NCI-H2107 (cell line): ENCODE results near the gene CSRP1.
A peak's percentile ranks its signal among the peaks of the same experiment; 100 is the strongest.
"Not testable (repeated sequence)": the region's sequence is repeated elsewhere in the genome, so short reads cannot be mapped to it uniquely, and the experiment has no call there.

ENCODE experiments used
- DNase-seq: peaks from one replicate; lab custom pipeline; 2025; lab: John Stamatoyannopoulos, UW

CSRP1 gene

DNA sequence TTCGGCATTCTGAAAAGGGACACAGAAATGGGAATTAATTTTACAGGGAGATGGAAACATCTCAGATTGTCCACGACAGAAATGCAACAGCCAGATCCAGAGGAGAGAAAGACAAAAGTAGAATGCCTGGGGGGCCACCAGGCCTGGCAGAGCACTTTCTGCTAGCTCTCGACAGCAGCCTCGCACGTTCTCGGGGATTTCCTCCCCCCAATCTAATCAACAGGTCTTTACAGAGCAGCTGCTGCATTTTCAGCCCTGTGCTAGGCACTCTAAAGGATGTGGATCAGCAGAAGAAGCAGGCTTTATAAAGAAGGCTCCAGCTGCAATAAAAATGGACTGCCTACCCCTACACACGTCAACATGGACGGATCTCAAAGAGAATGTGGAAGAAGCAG is 10.6 kb downstream of the CSRP1 start:
- no peak for DNase-seq

DNA sequence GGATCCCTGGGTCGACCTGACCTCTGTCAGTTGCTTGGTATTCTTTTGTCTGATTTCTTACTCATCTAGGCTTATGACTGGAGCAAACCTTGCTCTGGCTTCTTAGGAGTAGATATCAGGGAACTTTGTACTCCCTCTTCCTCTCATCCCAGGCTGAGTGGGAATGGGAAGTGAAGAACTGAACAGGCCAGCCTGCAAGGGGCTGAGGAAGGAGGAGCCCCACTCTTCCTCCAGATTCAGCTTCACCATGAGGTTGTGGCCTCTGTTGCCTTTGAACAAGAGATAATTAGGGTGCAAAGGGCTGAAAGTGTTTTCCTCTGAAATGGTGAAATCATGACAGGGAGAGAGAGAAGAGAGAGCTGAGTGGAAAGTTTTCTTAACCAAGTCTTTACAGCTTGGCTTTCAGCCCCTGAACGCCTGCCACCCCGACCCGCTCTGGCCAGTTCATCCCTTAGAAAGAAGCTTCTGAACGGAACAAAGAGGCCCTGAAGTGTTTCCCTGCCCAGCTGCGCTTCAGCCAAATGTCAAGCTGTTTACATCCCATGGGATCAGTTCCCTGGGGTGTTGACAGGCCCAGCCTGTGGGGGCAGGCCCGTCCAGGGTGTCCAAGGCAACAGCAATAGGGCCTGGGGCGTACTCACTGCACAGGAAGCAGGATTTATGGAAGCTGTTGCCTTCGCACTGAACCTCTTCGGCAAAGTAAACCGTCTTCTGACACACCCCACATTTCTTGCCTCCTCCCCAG is 11.2 kb downstream of the CSRP1 start:
- peak; percentile 56 for DNase-seq

DNA sequence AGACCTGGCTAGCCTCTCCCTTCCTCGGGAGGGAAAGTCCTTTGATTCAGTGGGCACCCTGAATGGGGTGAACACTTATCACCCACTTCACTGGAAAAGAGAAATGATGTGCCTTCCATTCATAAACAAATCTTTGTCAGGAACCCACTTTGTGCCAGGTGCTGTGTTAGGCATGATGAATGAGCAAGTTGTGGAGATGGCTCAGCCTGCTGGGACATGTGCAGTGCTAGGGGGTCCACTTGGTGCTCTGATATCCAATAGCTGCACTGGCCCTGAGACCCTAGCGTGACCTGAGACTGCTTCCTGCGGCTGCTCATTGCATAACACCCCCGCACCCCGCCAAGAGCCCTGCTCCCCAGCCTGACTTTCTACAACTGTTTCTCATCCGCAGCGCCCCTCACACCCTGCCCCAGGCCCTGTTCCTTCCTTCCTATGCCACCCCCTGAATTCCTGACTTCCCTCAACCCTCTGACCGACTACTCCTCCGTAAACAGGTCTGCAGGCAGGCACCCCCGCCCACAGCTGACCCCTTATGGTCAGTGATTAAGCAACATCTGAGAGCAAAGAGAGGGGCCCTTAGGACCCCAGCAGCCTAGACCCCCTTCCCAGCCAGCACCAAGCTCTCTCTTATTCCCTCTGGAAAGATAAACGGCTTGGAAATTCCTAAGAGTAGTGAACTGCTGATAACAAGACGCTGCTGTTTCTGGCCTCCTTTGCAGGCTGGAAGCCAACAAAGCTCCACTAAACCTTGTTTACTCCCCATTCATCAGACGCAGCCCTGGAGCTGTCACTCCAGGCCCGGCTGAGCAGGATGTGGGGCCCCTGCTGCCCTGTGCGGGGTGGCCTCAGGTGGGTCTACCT is 12.9 kb downstream of the CSRP1 start:
- DNase-seq: no peak

DNA sequence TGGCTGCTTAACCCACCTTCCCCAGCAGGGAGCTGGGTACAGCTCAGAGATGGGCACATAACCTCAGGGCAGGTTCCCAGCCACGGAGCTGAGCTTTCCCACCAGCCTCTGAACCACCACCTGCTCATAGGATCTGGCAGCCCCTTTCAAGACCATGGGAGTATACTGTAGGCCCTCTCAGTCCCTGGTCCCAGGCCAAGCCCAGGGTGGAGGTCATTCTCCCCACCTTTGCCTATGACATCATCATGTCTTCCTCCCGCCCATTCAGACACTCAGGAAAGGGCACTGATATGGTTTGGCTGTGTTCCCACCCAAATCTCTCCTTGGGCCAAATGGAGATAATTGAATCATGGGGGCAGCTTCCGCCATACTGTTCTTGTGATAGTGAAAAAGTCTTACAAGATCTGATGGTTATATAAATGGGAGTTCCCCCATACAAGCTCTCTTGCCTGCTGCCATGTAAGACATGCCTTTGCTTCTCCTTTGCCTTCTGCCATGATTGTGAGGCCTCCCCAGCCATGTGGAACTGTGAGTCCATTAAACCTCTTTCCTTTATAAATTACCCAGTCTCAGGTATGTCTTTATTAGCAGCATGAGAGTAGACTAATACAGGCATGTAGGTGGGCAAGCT is 13.8 kb downstream of the CSRP1 start:
- not testable (repeated sequence) for DNase-seq

DNA sequence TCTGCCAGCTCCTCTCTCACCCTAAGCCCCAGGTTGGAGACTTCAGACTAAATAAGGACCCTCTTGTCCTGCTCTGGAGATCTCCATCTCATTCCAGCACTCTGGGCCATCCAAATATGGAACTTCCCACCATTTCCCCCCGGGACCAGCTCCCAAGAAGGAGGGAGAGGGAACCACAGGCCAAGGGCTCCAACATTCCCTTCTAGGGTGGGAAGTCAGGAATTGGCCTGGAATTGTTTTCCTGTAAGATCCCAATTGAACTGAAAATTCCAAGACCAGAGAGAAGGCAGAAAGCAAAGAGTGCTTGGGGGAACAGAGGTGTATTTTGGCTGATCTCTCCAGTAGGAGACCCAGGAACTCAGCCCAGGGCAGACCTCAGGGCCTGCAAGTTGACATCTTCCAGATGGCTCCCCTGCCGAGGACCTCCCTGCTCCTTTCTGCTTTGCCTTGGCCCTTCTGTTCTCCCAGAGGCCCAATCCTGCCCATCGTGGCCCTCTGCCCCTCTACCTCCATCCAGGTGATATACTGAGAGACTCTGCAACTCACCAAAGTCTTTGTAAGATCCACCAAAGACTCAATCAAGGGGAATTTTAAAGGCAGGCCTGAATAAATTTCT is 14.9 kb downstream of the CSRP1 start:
- no peak for DNase-seq

DNA sequence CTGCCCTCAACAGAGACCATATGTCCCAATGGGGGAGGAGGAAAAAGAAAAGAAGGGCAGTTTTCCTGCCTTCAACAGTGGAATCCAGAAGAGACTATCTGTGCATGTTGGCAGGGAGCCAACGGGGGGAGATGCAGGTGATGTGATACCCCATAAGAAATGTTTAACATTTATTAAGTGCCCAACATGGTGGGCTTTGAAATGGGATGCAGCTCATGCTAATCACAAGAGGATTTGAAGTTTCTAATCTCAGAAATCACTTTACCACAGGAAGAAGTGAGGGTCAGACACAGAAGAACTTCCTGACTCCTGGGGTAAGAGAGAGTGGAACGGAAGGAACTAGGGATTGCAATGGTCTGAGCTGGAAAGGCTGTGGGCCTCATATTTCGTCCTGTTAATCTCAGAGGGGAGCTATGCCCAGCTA is 16.2 kb downstream of the CSRP1 start:
- DNase-seq: no peak

DNA sequence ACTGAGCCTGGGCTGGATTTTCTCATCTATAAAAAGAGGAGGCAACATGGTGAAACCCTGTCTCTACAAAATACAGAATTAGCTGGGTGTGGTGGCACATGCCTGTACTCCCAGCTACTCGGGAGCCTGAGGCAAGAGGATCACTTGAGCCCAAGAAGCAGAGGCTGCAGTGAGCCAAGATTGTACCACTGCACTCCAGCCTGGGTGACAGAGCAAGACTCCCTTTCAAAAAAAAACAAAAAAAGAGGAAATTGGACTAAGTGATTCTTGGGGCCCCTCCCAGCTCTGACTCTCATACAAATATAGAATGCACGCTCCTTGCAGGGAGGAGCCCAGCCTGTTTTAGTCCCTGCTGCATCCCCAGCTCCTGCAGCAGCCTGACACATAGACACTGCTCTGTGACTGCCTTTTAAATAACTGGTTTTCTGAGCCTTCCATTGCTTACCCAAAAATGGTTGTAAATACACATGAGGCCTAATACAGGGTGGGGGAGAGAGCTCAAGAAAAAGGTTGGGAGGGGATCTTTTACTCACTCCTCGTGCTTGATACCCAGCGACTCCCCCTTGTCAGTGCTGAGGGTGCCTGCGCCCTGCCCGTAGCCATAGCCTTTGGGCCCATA is 17.2 kb downstream of the CSRP1 start:
- no peak for DNase-seq

DNA sequence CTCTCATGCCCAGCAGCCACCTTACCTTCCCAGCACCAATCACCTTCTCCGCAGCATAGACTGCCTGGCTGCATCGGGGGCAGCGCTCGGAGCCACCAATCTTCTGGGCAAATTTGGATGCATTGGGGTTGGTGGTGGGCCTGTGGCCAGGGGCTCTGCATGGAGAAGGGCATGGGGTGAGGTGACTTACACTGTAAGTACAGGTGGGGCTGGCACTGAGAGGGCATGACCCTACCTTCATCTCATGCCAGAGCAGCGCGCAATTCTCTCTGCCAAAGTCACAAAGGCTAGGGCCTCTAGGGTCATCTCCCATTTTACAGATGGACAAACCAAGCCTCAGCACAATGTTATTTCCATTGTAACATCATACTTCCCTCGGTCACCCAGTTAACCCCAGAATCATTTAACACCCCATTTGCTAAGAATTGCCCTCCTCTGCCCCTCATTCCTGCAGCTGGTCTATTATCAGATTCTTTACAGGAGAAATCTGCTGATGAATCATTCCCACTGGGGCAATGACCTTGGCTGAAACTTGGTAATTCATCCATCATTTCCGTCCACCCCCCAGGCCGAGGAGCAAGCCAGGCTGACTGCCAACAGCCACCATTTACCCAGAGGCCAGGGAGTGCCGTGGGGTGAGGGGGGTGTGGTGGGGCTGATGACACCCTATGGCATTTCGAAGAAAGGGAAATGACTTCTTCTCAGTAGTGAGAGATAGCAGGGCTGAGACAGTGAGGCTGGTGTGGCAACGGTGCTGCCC is 17.9 kb downstream of the CSRP1 start:
- DNase-seq: no peak

DNA sequence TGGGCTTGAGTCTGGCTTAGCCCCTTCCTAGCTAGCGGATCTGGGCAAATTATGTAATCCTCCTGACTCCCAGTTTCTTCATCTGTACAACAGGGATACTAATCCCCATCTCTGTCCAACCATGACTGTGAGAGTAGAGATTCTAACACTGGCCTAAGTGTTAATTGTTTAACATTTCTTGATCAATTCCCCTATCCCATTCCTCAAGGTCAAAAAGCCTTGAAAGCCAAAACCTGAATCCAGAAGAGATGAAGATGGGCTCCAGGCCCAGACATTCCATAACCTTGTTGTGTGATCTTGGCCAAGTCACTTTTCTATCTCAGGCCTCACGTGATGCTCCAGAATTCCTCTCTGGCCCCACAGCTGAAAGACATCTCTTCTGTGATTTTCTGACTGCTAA is 19.2 kb downstream of the CSRP1 start:
- no peak for DNase-seq

DNA sequence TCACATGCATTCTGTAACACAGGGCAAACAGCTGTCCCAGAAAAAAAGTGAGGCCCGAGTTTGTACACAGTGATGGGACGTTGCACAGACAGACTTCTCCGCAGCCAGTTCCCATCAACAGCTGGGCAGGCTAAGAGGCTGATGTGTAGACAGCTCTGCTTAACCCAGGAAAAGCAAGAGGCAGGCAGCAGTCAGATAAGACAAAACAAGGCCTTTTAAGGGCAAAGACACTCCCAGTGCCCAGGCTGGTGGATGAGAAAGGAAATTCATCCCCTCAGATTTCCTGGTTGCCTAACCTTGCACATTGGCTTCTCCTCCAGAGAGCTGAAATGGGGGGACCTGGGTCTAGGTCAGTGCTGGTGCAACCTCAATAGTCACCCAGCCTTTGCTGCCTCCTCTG is 20.7 kb downstream of the CSRP1 start:
- DNase-seq: no peak

DNA sequence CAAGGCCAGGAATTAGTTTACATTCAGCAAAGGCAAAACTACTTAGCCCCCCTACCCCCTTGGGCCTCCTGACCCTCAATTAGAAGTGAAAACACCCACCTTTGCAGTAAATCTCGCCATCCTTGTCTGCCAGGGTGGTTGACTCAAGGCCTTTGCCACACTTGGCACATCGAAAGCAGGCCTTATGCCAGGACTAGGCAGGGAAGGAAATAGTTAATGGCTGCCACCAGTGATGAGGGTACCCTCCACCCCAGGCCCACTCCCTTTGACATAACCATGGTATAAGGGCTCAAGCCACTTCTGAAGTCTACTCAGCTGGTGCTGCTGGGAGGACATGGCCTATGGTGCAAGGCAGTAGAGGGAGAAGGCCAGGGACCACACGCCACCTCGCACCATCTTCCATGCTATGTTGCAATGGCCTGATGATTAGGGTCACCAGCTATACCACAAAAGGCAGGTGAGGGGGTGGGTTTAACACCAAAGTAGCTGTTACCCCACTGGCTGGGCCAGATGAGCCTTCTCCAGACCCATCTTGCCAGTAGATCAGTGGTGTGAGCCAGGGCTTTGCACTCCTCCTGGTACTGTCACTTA is 21.6 kb downstream of the CSRP1 start:
- no peak for DNase-seq

DNA sequence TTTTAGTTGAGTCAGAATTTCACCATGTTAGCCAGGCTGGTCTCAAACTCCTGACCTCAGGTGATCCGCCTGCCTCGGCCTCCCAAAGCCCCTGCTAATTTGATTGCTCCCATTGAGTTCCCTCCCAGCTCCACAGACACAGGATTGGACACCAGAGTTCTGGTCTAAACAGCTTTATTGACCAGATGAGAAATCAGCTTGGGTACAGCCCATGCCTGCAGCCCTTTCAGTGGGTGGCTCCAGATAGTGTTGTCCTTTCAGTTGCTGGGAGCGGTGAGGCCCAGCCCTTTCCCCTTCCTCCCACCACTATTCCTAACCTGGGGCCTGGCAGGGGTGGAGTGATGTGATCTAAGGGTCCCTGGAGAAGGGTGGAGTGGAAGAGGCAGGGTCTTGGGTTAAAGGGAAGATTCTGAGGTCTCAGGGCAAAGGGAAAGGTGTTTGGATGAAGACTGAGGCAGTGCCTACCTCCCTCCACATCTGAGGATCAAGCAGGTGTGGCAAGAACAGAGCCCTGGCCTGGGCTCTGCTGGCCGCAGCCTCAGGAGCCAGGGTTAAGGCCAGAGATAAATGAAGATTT is 23.5 kb downstream of the CSRP1 start:
- DNase-seq: no peak

DNA sequence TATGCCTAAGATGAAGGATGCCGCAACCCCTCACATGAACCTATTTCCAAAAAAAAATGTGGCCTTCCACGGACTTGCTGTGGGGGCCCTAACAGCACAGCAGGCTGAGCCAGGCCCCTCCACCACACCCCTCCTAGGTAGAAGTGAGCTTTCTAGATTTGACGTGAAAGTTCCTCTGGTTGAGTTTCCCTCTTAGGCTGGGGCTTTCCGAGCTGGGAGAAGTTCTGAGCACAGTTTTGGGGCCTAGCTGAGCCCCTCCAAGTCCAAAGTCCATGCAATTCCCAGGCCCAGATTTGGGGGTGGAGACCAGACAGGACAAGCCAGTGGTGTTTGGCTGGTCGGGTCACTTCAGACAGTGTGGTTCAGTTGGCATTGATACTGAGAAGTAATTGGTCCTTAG is 24.2 kb downstream of the CSRP1 start:
- DNase-seq: no peak

DNA sequence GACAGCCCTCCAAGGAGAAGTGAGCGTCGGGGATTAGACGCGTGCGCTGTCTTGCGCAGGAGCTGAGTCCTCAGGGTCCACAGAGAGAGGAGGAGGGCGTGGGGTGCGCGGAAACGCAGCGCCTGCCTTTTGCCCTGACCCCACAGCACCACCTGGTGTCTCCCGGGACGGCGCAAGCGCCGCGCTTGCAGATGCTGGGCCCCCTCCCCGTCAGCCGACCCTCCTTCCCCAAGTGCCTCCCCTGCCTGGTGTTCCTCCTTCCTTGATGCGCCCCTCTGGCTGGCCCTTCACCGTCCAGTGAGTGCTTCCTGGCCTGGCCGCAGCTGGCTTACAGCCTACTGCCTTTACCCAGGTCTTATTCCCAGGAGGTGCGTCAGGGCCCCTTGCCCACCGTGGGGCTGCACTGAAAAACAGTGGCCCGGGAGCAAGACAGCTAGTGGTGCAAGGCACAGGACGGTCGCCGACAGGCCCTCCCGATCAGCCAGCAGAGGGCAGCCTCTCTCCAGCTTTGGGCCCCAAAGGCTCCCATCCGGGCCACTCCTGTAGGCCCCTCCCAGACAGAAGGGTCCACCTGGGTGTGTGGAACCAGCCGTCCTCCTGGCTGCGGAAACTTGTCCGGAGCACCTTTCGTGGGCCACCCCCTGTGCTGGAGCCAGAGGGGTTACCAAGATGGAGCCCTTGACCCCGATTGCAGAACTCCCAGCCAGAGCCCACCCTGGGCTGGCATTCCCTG is 25.0 kb downstream of the CSRP1 start:
- DNase-seq: peak; percentile 88

DNA sequence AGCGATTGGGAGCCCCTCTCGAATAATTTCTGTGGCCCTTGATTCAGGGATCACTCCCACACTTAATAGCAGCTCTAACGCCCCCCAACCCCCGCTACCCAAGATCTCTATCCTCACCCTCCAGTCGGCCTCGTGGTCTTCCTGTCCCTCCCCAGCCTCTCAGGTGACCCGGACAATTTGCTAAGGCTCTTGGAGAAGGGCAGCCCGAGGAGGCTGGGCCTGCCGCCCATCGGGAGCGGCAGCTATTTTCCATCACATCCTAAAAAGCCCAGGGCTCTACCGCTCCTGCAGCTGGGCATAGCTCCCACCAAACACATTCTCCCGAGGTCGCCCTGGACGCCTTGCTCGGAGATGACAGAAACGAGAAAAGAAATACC is 25.9 kb downstream of the CSRP1 start:
- DNase-seq: no peak

DNA sequence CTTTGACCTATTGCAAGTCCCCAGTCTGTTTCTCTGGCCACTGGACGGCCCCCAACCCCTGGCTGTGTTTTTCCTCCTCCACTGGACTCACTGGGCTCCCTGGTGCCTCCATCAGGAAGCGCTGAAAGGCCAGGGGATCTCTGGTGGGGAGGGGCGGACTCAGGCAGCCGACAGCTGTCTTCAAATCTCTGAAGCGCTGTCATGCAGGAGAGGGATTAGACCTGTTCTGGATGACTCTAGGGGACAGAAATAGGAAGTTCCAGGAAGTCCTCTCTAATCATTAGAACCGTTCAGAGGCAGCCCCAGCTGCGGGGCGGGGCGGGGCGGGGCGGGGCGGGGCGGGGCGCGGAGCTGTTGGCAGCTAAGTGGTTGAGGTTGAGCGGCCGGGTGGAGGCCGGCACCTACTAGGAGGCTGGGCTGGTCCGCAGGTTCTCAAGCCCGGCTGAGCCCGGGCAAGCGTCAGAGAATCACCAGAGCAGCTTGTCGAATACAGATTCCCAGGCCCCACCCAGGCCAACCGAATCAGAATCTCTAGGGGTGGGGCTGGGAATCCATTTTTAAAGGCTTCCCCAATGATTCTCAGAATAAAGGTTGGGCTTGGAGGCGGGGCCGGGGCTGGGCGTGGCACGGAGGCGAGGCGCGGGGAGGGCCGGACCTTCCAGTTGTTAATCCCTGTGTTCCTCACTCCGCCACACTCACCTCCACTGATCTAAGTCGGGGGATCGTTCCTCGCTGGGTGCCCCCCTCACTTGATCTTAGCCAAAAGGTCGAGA is 26.5 kb downstream of the CSRP1 start:
- peak; percentile 83 for DNase-seq

DNA sequence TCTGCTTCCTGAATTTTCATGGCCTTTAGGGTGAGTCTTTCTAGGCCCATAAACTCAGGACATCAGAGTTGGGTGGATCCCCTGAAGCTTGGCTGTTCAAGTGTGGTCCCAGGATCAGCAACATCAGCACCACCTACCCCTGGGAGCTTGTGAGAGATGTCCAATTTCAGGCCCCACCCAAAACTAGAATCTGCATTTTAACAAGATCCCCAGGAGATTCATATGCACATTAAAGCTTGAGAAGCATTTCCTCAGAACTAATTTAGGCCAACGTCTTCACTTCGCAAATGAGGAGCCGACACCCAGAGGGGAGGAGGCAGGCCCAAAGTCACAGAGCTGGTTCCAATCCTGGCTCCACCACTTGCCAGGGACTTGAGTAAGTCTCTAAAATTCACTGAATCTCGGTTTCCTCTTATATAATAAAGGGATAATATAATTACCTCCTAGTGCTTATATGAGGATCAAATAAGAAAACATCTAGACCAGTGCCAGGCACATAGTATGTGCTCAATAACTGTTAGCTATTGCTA is 27.7 kb downstream of the CSRP1 start:
- no peak for DNase-seq

DNA sequence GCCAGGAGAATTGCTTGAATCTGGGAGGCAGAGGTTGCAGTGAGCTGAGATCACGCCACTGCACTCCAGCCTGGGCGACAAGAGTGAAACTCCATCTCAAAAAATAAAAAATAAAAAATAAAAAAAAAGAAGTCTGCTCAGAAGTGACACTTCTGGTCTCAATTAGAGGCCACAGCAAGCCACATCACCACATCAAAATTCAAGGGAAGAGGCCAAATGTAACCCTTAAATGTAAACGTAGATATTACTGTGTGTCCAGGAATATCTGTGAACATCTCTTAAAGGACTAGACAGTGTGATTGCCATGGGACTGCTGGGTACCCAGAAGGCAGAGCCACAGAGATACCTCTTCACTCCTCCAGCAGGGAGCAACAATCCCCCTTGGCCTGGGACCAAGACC is 28.3 kb downstream of the CSRP1 start:
- DNase-seq: not testable (repeated sequence)
